ENCODE results near the gene DEFB123. TPM values are rescaled to one million over a fixed set of nuclear protein-coding genes. Genes with fewer than 3 reads are reported as not detected.
A peak's percentile ranks its signal among the peaks of the same experiment; 100 is the strongest.

Gene DEFB123
- total and polyA plus RNA-seq, 9 of the 15 experiments (the other 6 are each of a cell fraction or from before 2014, with no cell fraction given): not detected

- TF ChIP-seq CBX3 (IDR thresholded peaks at IDR 0.05; ENCODE audit: borderline replicate concordance in 1 of 2, low read length in 2 of 2) (no peak), TARDBP (IDR thresholded peaks at IDR 0.05) (no peak), ZC3H4 (CRISPR knock-in tag; IDR thresholded peaks at IDR 0.05; ENCODE audit: borderline replicate concordance) (no peak), MEF2A (IDR thresholded peaks at IDR 0.05; ENCODE audit: control insufficient read depth, low read depth, low read length) (no peak), TAF7 (tag; IDR thresholded peaks at IDR 0.05) (no peak), CHD2 (IDR thresholded peaks at IDR 0.05; ENCODE audit: low read depth, low read length) (no peak), ZNF785 (CRISPR knock-in tag; IDR thresholded peaks at IDR 0.05) (no peak), NFIX (CRISPR knock-in tag; IDR thresholded peaks at IDR 0.05; ENCODE audit: low read depth) (no peak), HNRNPL (IDR thresholded peaks at IDR 0.05; ENCODE audit: low read depth, low read length) (no peak), SMAD3 (CRISPR knock-in tag; conservative IDR thresholded peaks at IDR 0.05) (no peak), ZNF408 (CRISPR knock-in tag; IDR thresholded peaks at IDR 0.05; ENCODE audit: low read depth) (no peak), HMG20A (CRISPR knock-in tag; conservative IDR thresholded peaks at IDR 0.05) (no peak), CTCF (IDR thresholded peaks at IDR 0.05 in 2 of 3, conservative IDR thresholded peaks at IDR 0.05 in 1 of 3; ENCODE audit: insufficient read depth in 2 of 3, low read depth in 1 of 3, low read length in 3 of 3) (peak; percentile 66 to 82 (median 80)), EHMT2 (IDR thresholded peaks at IDR 0.05) (peak; percentile 38; the same call in 1 of the 2 replicates), ZNF668 (CRISPR knock-in tag; IDR thresholded peaks at IDR 0.05) (no peak), GTF2E2 (tag; IDR thresholded peaks at IDR 0.05) (no peak), ZNF586 (CRISPR knock-in tag; conservative IDR thresholded peaks at IDR 0.05) (no peak), FOXK2 (conservative IDR thresholded peaks at IDR 0.05 in 1 of 2, IDR thresholded peaks at IDR 0.05 in 1 of 2; ENCODE audit: low read depth in 2 of 2) (peak in 1 of 2 experiments; percentile 65; a peak in 1 of 4 replicates), THRAP3 (IDR thresholded peaks at IDR 0.05; ENCODE audit: borderline replicate concordance) (no peak), CXXC5 (CRISPR knock-in tag; IDR thresholded peaks at IDR 0.05) (no peak), ZBTB7A (IDR thresholded peaks at IDR 0.05; ENCODE audit: borderline replicate concordance, control insufficient read depth, low read depth, low read length) (no peak), TGIF2 (CRISPR knock-in tag; IDR thresholded peaks at IDR 0.05) (no peak), ATF4 (CRISPR knock-in tag; IDR thresholded peaks at IDR 0.05) (no peak), POLR2B (IDR thresholded peaks at IDR 0.05; ENCODE audit: low read depth, partially characterized antibody) (no peak), POLR3G (IDR thresholded peaks at IDR 0.05; ENCODE audit: extremely low read depth, insufficient read length, insufficient replicate concordance) (no peak)
- TF ChIP-seq, protein P1, sequence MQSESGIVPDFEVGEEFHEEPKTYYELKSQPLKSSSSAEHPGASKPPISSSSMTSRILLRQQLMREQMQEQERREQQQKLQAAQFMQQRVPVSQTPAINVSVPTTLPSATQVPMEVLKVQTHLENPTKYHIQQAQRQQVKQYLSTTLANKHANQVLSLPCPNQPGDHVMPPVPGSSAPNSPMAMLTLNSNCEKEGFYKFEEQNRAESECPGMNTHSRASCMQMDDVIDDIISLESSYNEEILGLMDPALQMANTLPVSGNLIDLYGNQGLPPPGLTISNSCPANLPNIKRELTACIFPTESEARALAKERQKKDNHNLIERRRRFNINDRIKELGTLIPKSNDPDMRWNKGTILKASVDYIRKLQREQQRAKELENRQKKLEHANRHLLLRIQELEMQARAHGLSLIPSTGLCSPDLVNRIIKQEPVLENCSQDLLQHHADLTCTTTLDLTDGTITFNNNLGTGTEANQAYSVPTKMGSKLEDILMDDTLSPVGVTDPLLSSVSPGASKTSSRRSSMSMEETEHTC (IDR thresholded peaks at IDR 0.05): no peak
Measured at GRCh38 chr20:31494131-31494530, 53.7 kb downstream of the DEFB123 start (continued).

Data from K562 (cell line).